ENCODE data around the gene LUZP2. TPM values are rescaled to one million over a fixed set of nuclear protein-coding genes. Genes with fewer than 3 reads are reported as not detected.

LUZP2 gene
- total RNA-seq, 3 donors from 2014 or later, result 1.6 to 5.6 (median 4.4) TPM

GRCh38 chr11:24645563-24645962 lies 148.7 kb downstream of the LUZP2 start:
- Histone ChIP-seq H3K36me3 (ENCODE audit: low read depth) (no peaks in the 10 kb centered on the region), H3K4me3 (no peak overlapping the region), H3K9me3 (no peaks in the 10 kb centered on the region), H3K4me1 (ENCODE audit: low read depth) (no peaks in the 10 kb centered on the region)
- no peak for TF ChIP-seq CTCF (IDR thresholded peaks at IDR 0.05)
- intact Hi-C loops (cut with DNase I, micrococcal nuclease), result no loop called here
- no peak for DNase-seq
- no peak for ATAC-seq

DNA sequence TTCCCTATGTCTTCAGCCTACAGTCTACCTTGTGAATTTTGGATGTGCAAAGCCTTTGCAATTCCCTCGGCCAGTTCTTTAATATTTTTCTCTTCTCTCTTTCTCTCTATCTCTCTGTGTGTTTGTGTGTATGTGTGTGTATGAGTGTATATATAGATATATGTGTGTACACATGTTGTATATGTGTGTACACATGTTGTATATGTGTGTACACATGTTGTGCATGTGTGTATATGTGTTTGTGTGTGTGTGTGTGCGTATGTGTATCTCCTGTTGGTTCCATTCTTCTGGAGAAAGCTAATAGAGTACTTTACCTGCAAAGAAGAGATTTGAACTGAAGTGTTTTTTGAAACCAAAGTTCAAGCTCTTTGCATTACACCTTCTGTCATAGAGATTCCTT lies 155.0 kb downstream of the LUZP2 start:
- H3K9me3 ChIP-seq, result no peaks in the 10 kb centered on the region
- DNase-seq (no peak), ATAC-seq (no peak)
- intact Hi-C loops (cut with DNase I, micrococcal nuclease), result no loop called here
- H3K4me1 ChIP-seq (ENCODE audit: low read depth), result no peaks in the 10 kb centered on the region
- H3K36me3 ChIP-seq (ENCODE audit: low read depth), result no peaks in the 10 kb centered on the region
- no peak for TF ChIP-seq CTCF (IDR thresholded peaks at IDR 0.05)
- H3K4me3 ChIP-seq, result no peak overlapping the region

DNA sequence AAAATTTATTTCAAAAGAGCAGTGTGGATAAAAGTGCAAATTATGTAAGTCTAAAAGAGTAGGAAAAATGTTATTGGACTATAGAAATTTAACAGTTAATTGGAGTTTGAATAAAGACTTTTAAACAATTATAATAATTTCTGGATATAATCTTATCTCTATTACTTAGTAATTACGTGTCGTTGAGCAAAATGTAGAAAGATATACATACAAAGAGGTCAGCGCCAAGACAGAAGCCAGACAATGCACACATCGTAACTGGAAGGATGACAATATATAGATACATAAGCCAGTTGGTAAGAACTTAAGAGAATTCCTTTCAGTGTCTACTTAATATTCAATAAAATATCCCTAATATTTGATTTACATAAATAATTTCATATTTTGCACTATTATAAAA lies 157.0 kb downstream of the LUZP2 start:
- no peak for ATAC-seq
- H3K36me3 ChIP-seq (ENCODE audit: low read depth), result no peaks in the 10 kb centered on the region
- TF ChIP-seq CTCF (IDR thresholded peaks at IDR 0.05), result no peak
- H3K9me3 ChIP-seq, result no peaks in the 10 kb centered on the region
- no peaks in the 10 kb centered on the region for H3K4me1 ChIP-seq (ENCODE audit: low read depth)
- no peak for DNase-seq
- intact Hi-C loops (cut with DNase I, micrococcal nuclease), result no loop called here
- no peak overlapping the region for H3K4me3 ChIP-seq

DNA sequence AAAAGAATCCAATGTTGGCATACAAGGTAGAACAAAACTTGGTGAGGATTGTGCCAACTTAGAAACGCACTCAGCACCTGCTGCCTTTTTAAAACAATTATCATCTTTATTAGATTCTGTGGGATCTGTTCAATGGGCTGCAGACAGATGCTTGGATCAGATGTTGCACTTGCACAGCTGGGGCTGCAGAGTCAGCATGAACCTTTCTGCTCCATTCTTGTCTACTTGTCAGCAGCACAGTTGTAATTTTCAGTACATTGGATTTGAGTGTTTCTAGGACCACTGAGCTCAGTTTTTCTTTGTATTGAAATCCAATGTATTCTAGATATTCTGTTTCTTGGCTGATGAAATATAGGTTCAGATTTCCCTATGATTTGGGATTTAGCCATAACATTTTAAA lies 164.5 kb downstream of the LUZP2 start:
- H3K4me3 ChIP-seq, result no peak overlapping the region
- no peaks in the 10 kb centered on the region for H3K4me1 ChIP-seq (ENCODE audit: low read depth)
- no peak for TF ChIP-seq CTCF (IDR thresholded peaks at IDR 0.05)
- DNase-seq, result no peak
- ATAC-seq, result no peak
- H3K36me3 ChIP-seq (ENCODE audit: low read depth), result no peaks in the 10 kb centered on the region
- no peaks in the 10 kb centered on the region for H3K9me3 ChIP-seq
- intact Hi-C loops (cut with DNase I, micrococcal nuclease), result no loop called here

DNA sequence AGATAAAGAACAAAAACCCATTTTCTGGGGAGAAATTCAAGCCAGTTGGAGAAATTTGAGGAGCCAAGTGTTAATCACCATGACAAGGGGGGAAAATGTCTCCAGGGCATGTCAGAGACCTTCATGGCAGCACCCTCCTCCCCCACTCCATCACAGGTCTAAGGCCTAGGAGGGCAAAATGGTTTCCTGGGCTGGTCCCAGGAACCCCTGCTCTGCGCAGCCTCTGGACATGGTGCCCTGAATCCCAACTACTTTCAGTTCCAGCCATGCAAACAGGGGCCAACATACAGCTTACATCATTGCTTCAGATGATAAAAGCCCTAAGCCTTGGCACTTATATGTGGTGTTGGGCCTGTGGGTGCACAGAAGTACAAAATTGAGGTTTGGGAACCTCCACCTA lies 167.5 kb downstream of the LUZP2 start:
- TF ChIP-seq CTCF (IDR thresholded peaks at IDR 0.05), result no peak
- ATAC-seq, result no peak
- Histone ChIP-seq H3K36me3 (ENCODE audit: low read depth) (no peaks in the 10 kb centered on the region), H3K4me1 (ENCODE audit: low read depth) (no peaks in the 10 kb centered on the region), H3K9me3 (no peaks in the 10 kb centered on the region), H3K4me3 (no peak overlapping the region)
- intact Hi-C loops (cut with DNase I, micrococcal nuclease), result no loop called here
- DNase-seq, result no peak

DNA sequence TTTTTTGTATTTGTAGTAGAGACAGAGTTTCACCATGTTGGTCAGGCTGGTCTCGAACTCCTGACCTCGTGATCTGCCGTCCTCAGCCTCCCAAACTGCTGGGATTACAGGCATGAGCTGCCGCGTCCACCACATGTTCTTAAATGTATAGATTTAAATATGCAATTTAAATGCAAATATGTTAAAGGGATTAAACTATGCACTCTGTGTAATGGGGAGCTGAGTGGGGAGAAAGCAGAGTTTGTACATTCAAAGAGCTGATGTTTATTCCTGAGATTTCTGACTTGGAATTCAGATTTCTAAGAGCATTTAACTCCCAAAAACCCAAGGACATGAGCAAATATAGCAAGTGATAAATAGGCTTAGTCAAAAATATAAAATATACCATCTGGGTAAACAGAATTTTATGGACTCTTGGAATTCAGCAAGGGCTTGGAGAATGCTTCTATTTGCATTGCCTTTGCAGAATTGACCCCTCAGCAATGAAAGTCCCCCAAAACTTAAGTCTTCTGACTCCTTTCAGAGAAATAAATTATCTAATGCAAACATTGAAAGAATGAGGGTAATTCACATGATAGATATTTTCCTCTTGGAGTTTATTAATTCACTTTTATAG lies 170.6 kb downstream of the LUZP2 start:
- ATAC-seq (no peak), DNase-seq (no peak)
- intact Hi-C loops (cut with DNase I, micrococcal nuclease), result no loop called here
- Histone ChIP-seq H3K36me3 (ENCODE audit: low read depth) (no peaks in the 10 kb centered on the region), H3K4me1 (ENCODE audit: low read depth) (no peaks in the 10 kb centered on the region), H3K9me3 (no peaks in the 10 kb centered on the region), H3K4me3 (no peak overlapping the region)
- TF ChIP-seq CTCF (IDR thresholded peaks at IDR 0.05), result no peak
